ENCODE measurements around the gene RABGAP1L. TPM values are rescaled to one million over a fixed set of nuclear protein-coding genes. Genes with fewer than 3 reads are reported as not detected.

The RABGAP1L gene
- total and polyA plus RNA-seq, 2 of the 8 experiments (the other 6 are each of a cell fraction or from before 2014, with no cell fraction given): 33.3 to 156 TPM

GRCh38 chr1:174809755-174810280 is 650.5 kb downstream of the RABGAP1L start:
- no peak overlapping the region for H3K23ac ChIP-seq (ENCODE audit: insufficient read length)
- H3K4ac ChIP-seq (replicated peaks; ENCODE audit: insufficient read length, low read depth, low read length): no peak overlapping the region
- H2BK120ac ChIP-seq (replicated peaks; ENCODE audit: low read depth, low read length): no peak overlapping the region
- H3K4me2 ChIP-seq (ENCODE audit: insufficient read depth in 1 of 2, low read depth in 2 of 2, low read length in 2 of 2): no peak overlapping the region
- ChIA-PET CTCF (ENCODE audit: partially characterized antibody) (interaction anchor here (0.6 to 2.2 kb wide), 3 partner anchors 10 to 177 kb away, joined by 3 to 5 read pairs (median 5); no protein-coding TSS in a partner anchor), POLR2A (ENCODE audit: partially characterized antibody) (interaction anchor here (1.0 to 3.1 kb wide), 2 partner anchors 10 to 12 kb away, joined by 3 to 11 read pairs; no protein-coding TSS in a partner anchor)
- H2BK15ac ChIP-seq (ENCODE audit: low read length): no peak overlapping the region
- H4K20me1 ChIP-seq (replicated peaks in 1 of 2; ENCODE audit: control insufficient read depth in 1 of 2, insufficient read depth in 2 of 2, low read length in 2 of 2): no peaks in the 10 kb centered on the region
- no peak overlapping the region for H3K27ac ChIP-seq (ENCODE audit: low read depth, low read length)
- FAIRE-seq (no peak), DNase-seq (ENCODE audit: low read depth in 1 of 2, low spot score in 2 of 2) (no peak)
- H3K9me3 ChIP-seq (ENCODE audit: insufficient read depth in 2 of 2, low read depth in 1 of 2, low read length in 1 of 2): no peaks in the 10 kb centered on the region
- H3K27me3 ChIP-seq (replicated peaks in 1 of 4; ENCODE audit: control insufficient read depth in 3 of 4, extremely low read depth in 1 of 4, insufficient read depth in 3 of 4, low read length in 3 of 4): no peaks in the 10 kb centered on the region
- no peak overlapping the region for H3K56ac ChIP-seq (replicated peaks; ENCODE audit: insufficient read length, low read depth, low read length)
- 40% methylated on average over 2 of the region's 2 CpGs; no CpG with 5 or more reads in 1 of the 2 experiments for WGBS, 2 experiments (ENCODE audit: extremely low coverage in 1 of 2, insufficient coverage in 1 of 2, insufficient read length in 1 of 2, insufficient replicate concordance in 2 of 2, low coverage in 1 of 2, low lambda C conversion rate in 2 of 2, missing lambda C conversion rate in 1 of 2)
- H3K9ac ChIP-seq (replicated peaks in 1 of 4; ENCODE audit: extremely low read depth in 1 of 4, low read depth in 3 of 4, low read length in 3 of 4): no peak overlapping the region
- H3K4me3 ChIP-seq (ENCODE audit: extremely low read depth in 1 of 4, insufficient read depth in 2 of 4, low read depth in 3 of 4, low read length in 4 of 4): no peak overlapping the region
- no peak overlapping the region for H2BK5ac ChIP-seq (ENCODE audit: low read depth, low read length)
- no peak overlapping the region for H3K18ac ChIP-seq (ENCODE audit: extremely low read depth, low read length)
- H3K79me2 ChIP-seq (ENCODE audit: control insufficient read depth in 1 of 2, insufficient read depth in 2 of 2, low read length in 2 of 2): no peaks in the 10 kb centered on the region
- no peaks in the 10 kb centered on the region for H3K23me2 ChIP-seq (ENCODE audit: low read depth, low read length)
- no peaks in the 10 kb centered on the region for H3K79me1 ChIP-seq (ENCODE audit: low read depth, low read length)
- no peak overlapping the region for H4K5ac ChIP-seq (ENCODE audit: insufficient read length, low read depth, low read length)
- H3K14ac ChIP-seq (ENCODE audit: insufficient read length): no peak overlapping the region
- H2BK20ac ChIP-seq (ENCODE audit: low read length): no peak overlapping the region
- no peak overlapping the region for H4K91ac ChIP-seq (replicated peaks; ENCODE audit: insufficient read length, low read length)
- H3K4me1 ChIP-seq (replicated peaks in 1 of 4; ENCODE audit: control insufficient read depth in 3 of 4, insufficient read depth in 4 of 4, low read length in 3 of 4): peaks cover 0 to 9% (median 5%) of the 10 kb centered on the region in 4 experiments; a peak in 3 of 7 replicates
- no peak overlapping the region for H4K8ac ChIP-seq (ENCODE audit: extremely low read depth, insufficient read depth, low read length)
- H2BK12ac ChIP-seq (ENCODE audit: low read depth, low read length): no peak overlapping the region
- H3K36me3 ChIP-seq (ENCODE audit: control insufficient read depth in 2 of 4, insufficient read depth in 4 of 4, low read length in 3 of 4): no peaks in the 10 kb centered on the region
- no peak overlapping the region for H2AFZ ChIP-seq (ENCODE audit: low read length)
- H2AK5ac ChIP-seq (ENCODE audit: low read depth, low read length): no peak overlapping the region
- TF ChIP-seq CTBP2 (IDR thresholded peaks at IDR 0.05; ENCODE audit: borderline replicate concordance, insufficient read depth, insufficient read length, low read length) (no peak), NRF1 (IDR thresholded peaks at IDR 0.05; ENCODE audit: low read depth, low read length) (no peak), BRCA1 (IDR thresholded peaks at IDR 0.05; ENCODE audit: low read depth, low read length) (no peak), POLR2AphosphoS5 (IDR thresholded peaks at IDR 0.05; ENCODE audit: low read depth, low read length) (no peak), RAD21 (IDR thresholded peaks at IDR 0.05 in 1 of 2, conservative IDR thresholded peaks at IDR 0.05 in 1 of 2; ENCODE audit: low read depth in 2 of 2, low read length in 2 of 2) (no peak), JUND (IDR thresholded peaks at IDR 0.05; ENCODE audit: low read length) (no peak), CEBPB (IDR thresholded peaks at IDR 0.05; ENCODE audit: low read depth, low read length) (no peak), TAF7 (optimal IDR thresholded peaks at IDR 0.05; ENCODE audit: borderline replicate concordance, low read depth, low read length) (no peak), BCL11A (IDR thresholded peaks at IDR 0.05; ENCODE audit: low read depth in 2 of 2, low read length in 2 of 2) (no peak), SIN3A (conservative IDR thresholded peaks at IDR 0.05 in 1 of 2, IDR thresholded peaks at IDR 0.05 in 1 of 2; ENCODE audit: low read depth in 1 of 2, low read length in 2 of 2) (no peak), RNF2 (IDR thresholded peaks at IDR 0.05; ENCODE audit: borderline replicate concordance, low read depth, low read length, missing control alignments, poor library complexity, severe bottlenecking) (no peak), HDAC2 (IDR thresholded peaks at IDR 0.05; ENCODE audit: borderline replicate concordance in 1 of 2, low read depth in 2 of 2, low read length in 2 of 2) (no peak), CREB1 (IDR thresholded peaks at IDR 0.05) (no peak)

Measured in H1 (cell line).